ENCODE measurements around the gene PELI1.

The PELI1 gene

DNA sequence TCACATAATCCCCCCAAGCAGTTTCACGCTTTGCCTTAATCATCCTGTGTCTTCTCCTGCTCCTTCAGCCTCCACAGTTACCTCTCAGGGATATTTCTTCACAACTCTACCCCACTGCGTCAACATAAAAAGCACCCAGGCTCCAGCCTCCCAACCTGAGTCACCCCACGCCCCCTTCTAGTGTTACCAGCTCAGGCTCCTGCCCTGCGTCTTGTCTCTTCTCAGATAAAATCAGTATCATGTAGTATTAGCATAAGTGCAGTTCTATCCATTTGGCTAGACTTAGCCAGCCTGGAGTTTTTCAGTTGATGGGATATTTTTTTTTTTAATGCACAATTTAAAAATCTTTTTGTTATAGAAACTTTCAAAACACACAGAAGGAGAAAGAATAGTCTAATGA is 9.6 kb upstream of the PELI1 start:
- no peak for DNase-seq

DNA sequence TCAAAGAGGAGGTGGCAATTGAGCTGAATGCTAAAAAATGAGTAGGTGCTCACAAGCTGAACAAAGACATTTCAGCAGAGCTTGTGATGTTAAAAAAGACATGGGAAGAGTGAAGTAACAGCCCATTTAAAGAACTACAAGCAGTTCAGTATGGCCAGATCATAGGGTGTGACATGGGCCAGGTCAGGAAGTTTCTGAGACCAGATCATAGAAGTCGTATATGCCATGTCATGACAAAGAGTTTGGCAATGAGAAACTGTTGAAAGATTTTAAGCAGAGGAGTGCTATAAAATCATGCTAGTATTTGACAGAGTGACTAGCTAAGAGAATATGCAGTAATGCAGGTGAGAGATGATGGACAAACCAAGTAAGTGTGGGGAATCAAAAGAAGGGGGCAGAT is 7.3 kb upstream of the PELI1 start:
- no peak for DNase-seq

DNA sequence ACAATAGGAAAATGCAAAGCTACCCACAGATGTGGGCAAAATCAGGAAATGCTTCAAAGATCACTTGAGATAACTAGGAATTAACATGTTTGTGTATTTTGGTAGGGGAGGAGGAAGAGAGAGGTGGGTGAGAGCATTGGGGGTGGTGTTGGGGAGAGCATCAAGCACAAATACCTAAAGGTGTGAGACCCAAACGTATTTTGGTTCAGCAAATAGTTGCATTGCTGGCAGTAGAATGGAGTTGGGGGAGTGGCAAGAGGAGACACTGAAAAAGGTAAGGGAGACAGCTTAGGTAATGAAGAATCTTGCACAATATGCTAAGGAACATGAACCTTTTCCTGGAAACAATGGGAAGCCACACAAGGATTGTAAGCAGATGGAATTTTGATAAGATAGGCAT is 1.5 kb upstream of the PELI1 start:
- no peak for DNase-seq

DNA sequence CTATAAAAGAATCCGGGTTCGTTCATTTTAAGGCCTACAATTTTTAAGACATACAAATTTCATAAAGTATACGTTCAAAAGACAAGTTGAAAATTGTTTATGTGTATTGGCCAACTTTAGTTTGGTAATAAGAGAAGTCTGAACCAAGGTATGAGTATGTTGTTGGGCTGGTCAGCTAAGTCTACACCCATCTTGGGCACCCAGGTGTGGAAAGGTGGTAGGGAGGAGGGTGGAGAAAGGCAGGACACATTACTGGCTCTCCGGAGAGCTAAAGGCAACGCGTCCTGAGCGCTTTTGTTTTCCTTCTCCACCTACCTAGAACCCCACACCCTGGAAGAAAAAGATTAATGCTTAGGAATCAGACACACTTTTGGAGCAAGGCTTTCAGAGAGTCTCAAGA is 899 bp upstream of the PELI1 start:
- DNase-seq: no peak

DNA sequence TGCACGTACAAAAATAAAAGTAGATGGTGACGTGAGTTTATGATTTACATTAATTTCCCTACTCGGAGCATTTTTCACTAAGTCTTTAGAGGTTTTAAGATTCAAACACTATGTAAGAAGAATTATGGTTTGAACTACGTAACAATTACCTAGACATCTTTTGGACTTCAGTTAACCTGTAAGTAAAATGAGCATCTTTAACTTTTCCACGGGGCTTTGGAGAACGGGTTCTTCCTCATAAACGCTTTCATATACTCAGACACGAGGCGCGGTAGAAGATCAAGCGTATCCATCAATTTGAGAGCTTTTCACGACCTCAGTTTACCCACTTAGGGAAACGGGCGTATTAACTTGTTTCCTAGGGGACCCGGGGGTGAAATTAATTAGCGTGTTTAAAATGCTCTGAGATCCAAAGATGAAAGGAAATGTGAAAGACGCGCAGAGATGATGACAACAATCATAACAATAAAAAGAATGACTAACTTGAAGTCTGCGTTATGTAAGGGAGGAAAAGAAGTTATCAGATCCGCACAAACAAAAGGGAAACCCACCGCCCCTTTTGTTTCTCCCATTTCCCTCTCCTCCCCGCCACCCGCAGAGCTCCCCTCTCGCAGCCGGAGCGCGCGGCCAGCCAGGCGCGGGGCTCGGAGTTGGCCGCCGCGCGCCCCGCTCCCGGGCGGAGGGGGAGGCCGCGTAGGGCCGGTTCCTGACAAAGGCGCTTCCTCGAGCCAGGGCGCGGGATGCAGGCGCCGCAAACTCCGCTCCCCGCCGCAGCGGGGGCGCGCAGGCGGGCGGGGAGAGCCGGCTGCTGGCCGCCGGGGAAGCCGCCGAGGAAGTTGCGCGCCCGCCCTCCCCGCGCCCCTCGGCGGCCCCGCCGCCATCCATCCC is 807 bp downstream of the PELI1 start:
- DNase-seq: peak; percentile 72

DNA sequence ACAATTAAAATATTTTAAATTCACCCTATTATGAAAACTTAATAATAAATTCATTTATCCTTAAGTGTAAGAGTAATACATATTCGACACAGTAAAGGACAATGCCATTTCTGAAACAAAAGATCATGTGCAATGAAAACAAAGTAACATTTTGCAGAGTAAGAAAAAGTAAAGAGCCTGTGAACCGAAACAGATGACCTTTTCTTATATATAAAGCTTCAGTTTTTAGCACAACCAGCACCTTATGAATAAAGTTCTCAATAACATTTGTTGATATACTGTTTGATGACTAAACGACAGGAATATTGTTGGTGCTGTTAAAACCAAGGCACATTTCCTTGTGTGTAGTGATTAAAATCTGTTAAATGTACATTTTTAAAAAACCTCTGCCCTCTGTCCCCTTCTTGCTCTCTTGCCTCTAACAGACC is 1.5 kb downstream of the PELI1 start:
- DNase-seq: no peak

DNA sequence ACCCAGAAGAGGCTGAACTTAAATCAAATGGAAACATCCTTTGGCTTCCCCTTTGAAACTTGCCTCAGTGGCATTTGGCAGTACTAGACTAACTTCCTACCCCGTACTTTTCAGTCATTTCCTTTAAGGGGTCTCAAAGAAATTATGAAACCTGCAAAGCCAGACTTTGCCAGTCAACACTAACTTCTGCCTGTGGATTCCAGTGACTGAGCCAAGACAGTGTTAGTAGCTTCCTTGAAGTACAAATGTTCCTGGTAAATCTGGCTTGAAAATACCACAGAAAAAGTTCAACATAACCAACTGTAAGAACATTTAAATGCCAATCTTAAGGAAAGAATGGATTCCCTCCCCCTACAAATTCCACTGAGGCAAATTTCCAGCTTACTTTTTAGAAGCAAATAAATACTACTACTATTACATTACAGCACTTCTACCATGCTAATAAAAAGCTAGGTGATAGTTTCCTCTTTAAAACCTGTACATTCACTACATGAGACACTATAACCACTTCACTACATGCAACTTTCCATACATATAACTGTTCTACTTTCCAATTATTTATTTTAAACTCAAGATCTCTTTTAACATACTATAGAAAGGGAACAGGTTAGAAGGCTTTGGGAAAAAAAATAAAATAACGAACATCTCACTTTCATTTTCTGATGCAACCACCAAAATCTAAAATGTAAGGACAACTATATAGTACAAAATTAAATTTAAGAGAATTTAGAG is 2.4 kb downstream of the PELI1 start:
- no peak for DNase-seq

DNA sequence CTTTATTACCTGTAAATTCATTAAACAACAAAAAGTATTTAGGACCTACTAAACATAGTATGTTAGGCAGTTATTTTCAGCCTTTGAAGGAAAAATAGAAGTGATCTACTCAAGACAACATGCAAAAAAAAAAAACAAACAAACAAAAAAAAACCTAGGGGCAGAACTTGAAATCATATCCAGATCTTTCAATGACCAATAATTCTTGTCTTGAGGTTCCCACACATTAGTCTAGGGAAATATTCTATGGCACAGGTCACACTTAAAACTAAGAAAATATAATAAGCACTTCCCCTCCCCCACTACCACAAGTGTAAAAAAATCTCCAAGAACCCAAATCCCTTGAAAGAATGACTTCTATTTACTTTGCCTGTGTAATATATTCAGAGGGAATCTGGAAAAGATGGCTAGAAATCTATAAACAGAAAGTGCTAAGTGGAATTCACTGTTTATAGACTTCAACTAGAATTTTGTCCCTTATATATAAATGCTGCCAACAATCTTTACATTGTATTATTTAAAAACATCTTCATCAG is 3.5 kb downstream of the PELI1 start:
- DNase-seq: no peak

DNA sequence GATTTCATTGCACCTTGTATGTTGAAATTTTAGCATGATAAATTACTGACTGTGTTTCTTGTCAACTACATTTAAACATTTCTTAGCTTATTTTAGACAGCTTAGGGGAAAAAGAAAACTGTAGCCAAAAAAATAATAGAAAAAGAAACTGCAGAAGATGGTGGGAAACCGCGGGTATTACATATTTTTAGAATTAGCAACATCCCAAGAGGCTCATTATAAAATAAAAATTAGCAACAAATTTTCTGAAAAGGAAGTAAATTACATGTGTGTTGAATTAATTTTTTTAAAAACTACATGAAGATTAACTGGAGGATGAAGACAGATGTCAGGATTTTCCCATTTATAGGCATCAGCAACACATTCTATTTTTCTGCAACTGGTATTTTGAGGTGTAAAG is 4.3 kb downstream of the PELI1 start:
- no peak for DNase-seq

DNA sequence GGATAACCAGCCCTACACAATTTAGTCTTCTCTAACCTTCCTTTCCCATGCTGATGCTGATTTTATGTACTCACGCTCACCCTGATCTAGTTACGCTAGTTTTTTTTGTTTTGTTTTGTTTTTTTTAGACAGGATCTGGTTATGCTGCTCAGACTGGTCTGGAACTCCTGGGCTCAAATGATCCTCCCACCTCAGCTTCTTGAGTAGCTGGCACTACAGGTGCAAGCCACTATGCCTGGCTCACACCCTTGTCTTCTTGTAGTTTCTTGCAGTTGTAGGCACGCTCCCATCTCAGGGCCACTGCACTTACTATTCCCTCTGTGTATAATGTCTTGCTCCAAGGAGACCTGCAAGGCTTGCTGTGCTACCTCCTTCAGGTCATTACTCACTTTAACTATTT is 6.2 kb downstream of the PELI1 start:
- DNase-seq: no peak

DNA sequence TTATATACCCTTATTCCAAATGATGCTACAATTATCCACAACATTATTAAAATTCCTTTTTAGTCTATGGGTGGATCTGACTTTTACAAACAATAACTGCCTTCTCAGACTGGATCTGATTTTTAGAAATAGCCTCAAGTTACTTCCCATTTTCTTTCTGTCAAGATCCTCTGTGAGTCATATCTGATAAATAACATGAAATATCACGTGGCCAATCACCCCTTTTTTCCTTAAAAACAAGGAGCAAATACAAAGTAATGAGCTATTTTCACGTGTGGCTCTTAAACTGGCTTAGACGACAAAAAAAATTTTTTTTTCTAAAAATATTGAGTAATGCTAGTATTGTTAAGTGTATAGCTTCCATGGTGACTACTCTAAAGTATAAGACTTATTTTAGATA is 6.7 kb downstream of the PELI1 start:
- DNase-seq: no peak

DNA sequence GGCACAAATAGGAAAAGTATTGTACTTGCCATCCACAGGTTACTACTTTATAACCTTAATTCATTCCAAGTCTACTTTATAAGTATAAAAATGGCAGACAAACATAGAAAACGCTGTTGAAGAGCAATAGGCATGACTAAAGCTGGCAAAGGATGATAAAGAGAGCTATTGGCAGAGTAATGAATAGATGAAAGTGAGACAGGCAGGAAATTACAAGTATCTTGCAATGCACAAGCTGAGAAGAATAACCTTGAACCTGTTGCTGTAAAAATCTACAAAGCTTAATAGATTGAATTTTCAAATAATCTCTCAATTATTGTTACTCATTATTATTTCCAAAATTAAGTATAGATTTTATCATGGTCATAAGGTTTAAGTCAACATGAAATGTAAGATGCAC is 8.8 kb downstream of the PELI1 start:
- DNase-seq: no peak

DNA sequence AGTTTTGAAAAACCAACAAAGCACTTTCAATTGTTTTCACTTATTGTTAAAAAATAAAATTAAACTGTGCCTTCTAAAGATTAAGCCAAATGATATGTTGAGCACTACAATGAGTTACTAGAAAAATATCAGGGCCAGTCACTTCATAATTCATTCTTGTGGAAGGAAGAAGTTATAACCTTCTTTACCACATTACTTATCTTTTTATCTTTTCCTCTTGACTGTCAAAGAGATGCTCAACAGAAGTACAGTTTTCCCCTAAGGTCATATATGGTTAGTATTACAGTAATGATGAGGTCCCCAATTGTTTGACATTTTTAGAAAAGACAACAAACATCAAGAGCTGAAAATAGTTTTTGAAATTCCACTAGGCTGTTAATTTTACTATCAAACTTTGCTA is 9.4 kb downstream of the PELI1 start:
- no peak for DNase-seq

DNA sequence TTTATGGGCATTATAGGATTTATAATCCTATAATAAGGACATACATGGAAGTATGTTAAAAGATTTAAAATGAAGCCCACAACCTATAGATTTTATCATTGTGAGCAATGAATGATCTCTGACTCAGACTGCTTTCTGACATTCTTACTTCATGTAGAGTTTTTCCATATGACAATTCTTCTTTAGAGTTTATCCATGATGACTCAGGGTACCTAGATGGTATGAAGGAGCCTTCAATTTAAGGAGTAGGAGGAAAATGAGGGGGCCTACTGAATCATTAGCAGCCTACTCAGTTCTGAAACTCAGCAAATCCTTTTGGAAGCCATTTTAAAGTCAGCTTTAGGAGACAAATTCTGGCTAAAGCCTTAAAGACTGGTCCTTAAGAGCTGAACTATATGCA is 10.4 kb downstream of the PELI1 start:
- DNase-seq: no peak

DNA sequence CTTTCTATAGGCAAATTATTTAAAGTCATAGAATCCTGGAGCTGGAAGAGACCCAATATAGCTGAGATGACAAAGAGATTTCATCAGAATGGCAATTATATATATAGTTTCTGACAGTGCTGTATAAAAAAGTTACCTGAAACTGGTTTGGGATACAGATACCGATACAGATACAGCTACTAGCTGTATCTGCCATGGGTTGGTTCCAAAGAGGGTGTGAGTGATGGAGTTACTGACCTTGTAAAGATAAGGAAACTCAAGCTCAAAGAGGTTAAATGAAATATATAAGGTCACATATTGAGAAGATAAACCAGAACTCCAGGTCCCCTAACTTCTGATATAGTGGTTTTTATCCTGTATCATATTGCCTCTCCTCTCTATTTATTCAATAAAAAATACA is 10.9 kb downstream of the PELI1 start:
- no peak for DNase-seq

DNA sequence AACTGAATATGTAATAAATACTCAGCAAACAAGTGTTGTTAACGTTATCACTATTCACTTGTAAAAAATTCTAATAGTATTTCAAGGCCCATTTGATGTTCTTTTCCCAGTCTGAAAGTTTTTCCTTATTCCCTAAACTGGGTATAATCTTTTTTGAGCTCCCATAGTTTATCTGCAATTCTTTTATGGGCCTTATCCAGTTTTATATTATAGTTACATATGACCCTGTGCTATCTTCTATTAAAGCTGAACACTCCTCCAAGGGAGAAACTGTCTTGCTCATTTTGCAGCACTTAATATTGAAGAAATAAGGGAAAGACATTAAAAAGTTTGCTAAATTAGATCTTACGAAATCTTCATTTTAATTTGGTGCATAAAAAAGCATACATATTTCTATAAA is 13.9 kb downstream of the PELI1 start:
- no peak for DNase-seq

DNA sequence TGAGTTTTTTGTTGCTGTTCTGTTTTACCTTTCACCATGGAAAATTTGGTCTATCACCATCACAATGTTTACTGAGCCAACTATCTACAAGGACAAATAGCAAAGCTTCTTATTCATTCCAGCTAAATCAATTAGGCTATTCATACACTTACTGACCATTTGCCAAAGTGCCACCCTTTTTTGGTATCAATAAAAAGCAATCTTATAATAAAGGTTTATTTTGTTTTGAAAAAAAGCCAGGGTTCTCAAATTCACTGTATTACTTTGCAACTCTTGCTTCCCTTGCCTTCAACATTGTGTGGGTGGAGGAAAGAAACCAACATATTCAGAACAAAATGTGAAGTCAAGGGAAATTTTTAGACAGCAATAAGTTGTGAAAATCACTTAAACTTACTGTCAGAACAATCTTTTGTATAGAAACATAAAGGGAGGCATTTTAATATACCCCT is 15.3 kb downstream of the PELI1 start:
- no peak for DNase-seq

DNA sequence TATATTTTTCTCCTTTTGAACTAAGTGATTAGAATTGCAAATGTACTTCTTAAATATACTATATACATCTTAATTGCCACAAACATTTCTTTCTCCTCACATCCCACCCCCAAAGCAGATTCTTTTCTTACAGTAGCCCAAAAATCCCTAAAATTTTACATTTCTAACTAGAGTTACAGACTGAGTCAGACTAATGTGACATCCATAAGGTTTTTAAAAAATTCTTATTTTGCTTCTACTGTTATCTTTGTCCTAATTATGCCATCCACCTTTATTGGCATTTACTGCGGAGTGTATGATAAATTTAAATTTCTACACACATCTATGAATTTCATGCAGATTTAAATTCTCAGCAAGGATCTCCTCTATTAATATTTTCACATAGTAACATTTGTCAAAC is 15.8 kb downstream of the PELI1 start:
- no peak for DNase-seq

DNA sequence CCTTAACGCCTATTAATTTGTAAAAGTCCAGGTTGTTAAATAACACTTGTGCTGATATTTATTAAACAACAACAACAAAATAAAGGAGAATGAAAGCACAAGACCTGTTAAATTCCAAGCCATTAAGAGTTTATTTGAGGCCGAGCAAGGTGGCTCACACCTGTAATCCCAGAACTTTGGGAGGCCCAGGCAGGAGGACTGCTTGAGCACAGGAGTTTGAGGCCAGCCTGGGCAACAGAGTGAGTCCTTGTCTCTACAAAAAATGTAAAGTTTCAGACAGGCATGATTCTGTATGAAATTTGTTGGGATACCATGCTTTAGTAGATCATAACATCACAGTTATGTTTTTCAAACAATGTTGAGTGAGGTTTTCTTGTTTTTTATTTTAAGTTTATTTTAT is 17.1 kb downstream of the PELI1 start:
- DNase-seq: no peak

DNA sequence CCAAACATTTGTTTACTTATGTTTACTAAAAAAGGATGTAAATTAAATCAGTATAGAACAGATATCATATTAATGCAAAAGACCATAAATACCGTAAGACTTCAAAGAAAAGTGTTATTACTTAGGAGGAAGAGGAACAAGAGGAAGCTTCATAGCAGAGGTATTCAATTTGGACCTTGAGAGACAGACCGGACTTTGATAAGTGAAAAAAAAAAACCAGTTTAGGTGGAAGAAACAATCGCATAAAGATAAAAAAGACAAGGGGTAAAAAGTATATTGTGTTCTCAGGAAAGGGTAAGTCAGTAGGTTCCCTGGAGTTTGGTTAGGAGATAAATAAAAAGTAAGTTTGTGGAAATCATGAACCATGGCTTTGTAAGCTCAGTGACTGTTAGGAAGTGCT is 17.6 kb downstream of the PELI1 start:
- no peak for DNase-seq

DNA sequence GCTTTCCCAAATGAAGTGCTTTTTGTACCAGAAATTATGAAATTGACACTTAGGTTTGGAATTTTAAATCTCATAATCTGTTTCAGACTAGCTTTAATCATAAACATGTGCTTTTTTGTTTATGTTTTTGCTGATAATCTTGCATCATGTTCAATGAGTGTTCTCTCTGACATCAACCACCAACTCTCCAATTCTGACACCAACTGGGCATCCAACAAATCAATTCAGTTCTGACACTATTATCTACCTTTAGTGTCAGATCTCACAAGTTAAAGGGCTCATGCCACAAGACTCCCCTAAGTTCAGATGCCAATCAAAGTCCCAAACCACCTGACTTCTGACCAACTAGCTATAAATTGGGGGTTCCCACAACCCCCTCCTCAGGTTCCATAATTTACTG is 19.6 kb downstream of the PELI1 start:
- DNase-seq: no peak

DNA sequence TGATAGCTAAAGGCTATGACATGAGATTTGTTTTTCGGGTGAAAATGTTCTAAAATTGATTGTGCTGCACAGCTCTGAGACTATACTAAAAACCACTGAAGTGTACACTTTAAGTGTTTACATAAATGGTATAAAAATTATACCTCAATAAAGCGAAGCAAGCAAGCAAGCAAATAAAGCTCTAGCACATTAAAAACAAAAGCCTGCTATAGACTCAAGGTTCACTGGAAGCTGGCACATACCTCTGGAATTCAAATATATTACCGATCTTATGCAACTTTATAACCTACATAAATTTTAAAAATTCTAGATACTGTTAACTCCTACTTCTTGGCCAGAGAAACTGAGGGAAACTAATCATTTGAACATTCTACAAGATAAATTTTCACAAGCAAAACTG is 20.1 kb downstream of the PELI1 start:
- DNase-seq: no peak

DNA sequence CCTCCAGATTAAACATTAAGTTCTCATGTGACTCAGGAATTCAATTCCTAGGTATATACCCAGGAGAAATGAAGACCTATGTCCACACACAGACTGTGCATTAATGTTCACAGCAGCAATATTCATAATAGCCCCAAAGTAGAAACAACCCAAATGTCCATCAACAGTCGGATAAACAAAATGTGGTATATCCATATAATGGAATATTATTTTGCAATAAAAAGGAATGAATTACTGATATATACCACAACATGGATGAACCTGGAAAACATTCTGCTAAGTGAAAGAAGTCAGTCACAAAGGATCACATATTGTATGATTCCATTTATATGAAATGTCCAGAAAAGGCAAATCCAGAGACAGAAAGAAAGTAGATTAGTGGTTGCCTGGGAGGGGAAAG is 20.5 kb downstream of the PELI1 start:
- no peak for DNase-seq

DNA sequence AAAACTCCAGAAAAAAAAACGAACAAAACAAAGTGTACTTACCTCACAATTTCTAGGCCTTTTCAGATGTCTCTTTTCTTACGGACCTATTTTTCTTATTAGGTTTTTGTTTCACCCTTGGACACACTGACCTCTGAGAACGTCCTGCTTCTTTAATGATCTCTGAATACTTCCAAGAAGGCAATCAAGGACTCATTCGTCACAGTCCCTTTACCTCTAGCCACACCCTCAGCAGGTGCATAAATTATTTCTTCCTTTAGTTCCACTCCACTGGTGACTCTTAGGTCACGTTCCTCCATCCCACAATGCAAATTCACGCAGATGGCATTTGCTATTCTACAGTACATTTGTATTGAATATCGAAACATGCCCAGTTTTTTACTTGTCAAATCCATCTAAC is 21.9 kb downstream of the PELI1 start:
- DNase-seq: no peak

All from NCI-H146 (cell line).